Activated CD4-positive, alpha-beta T cell treated with anti-CD3 and anti-CD28 coated beads, Interleukin-10, Interleukin-2, amounts not matched to agents 100 ng/mL and 50 ng/mL, durations not matched to agents 16 hours and 8 hours (primary cell): Measurements from ENCODE around the gene SLC7A6.

Source experiments
- DNase-seq: peaks from one replicate; pipeline ENCODE4 v3.0.0-alpha.2; 2020

Gene SLC7A6

GRCh38 chr16:68348639-68349445, 84.5 kb downstream of the SLC7A6 start:
- no peak for DNase-seq

DNA sequence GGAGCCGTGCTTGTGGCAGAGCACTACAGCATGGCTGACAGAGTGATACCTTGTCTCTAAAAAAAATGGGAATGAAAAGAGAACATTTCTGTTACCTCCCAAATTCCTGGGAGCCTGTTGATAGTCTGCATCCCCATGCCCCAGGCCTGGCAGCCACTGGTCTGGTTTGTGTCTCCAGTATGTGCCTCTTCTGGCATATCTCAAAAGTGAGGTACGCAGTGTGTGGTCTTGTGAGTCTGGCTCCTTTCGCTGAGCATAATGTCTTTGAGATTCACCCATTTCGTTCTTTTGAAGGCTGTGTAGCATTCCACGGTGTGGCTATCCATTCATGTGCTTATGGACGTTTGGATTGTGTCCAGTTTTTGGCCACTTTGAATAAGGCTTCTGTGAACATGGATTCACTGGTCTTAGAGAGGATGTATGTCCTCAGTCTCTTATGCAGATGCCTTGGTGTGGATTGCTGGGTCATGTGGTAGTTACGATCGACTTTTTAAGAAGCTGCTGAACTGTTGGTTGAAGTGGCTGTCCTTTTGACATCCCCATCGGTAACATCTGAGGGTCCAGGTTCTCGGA, 85.6 kb downstream of the SLC7A6 start:
- no peak for DNase-seq

DNA sequence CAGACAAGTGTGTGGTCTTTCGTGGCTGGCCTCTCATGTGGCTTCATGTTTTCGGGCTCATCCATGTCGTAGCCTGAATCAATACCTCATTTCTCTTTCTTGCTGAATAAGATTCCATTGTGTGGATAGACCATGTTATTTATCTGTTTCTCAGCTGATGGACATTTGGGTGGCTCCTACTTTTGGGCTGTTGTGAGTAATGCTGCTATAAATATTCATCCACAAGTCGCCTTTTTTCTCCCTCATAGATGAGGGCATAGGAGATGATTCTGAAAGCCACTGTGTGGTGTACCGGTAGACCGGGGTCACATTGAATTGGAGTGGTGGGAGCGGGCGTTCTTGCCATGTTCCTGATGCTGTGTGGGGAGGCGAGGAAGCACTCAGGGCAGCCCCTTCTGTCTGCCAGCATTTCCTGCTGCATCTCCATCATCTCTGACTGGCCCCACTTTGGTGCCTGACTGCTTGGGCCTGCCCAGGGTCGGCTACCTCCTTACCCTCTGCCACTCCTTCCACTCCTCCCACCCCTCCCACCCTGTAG, 86.6 kb downstream of the SLC7A6 start:
- no peak for DNase-seq
